ENCODE results near the gene MTRR. TPM values are rescaled to one million over a fixed set of nuclear protein-coding genes. Genes with fewer than 3 reads are reported as not detected.

Gene MTRR
- total RNA-seq, 2 donors from 2014 or later, result 27.5 to 62.6 TPM

GRCh38 chr5:7850395-7851239 is 18.3 kb upstream of the MTRR start, which contains the start of gene CFAP90:
CFAP90 (minus strand) TSS chr5:7851133; CDS start chr5:7851021, 112 bp downstream.
- Mint-ChIP-seq H3K27ac (no peak within 1 kb of the TSS), H3K27me3 (peaks cover 17% of the 10 kb centered on the region), H3K4me1 (peaks cover 9% of the 10 kb centered on the region), H3K9me3 (peaks cover 4% of the 10 kb centered on the region), H3K36me3 (ENCODE audit: low read depth) (no peaks in the 10 kb centered on the region), H3K4me3 (peak within 1 kb of the TSS; percentile 64)
- peak; percentile 41 for ATAC-seq (replicated peaks)

- Mint-ChIP-seq H3K27me3 (peaks cover 17% of the 10 kb centered on the region), H3K4me1 (peaks cover 9% of the 10 kb centered on the region), H3K27ac (no peak overlapping the region), H3K9me3 (peaks cover 4% of the 10 kb centered on the region), H3K4me3 (peak overlapping the region; percentile 64), H3K36me3 (ENCODE audit: low read depth) (no peaks in the 10 kb centered on the region)
- ATAC-seq (replicated peaks), result no peak
Measured at GRCh38 chr5:7851240-7851592, 17.7 kb upstream of the MTRR start.

GRCh38 chr5:7851617-7852289 is 17.2 kb upstream of the MTRR start:
- ATAC-seq (replicated peaks), result no peak
- Mint-ChIP-seq H3K9me3 (peaks cover 4% of the 10 kb centered on the region), H3K4me1 (peaks cover 10% of the 10 kb centered on the region), H3K27ac (no peak overlapping the region), H3K36me3 (ENCODE audit: low read depth) (no peaks in the 10 kb centered on the region), H3K4me3 (peak overlapping the region; percentile 64), H3K27me3 (peaks cover 16% of the 10 kb centered on the region)

GRCh38 chr5:7852542-7852941 is 16.4 kb upstream of the MTRR start:
- peak overlapping the region; percentile 64 for H3K4me3 Mint-ChIP-seq
- H3K27ac Mint-ChIP-seq, result no peak overlapping the region
- H3K27me3 Mint-ChIP-seq, result peaks cover 13% of the 10 kb centered on the region
- peaks cover 4% of the 10 kb centered on the region for H3K9me3 Mint-ChIP-seq
- peaks cover 14% of the 10 kb centered on the region for H3K4me1 Mint-ChIP-seq
- no peak for ATAC-seq (replicated peaks)
- H3K36me3 Mint-ChIP-seq (ENCODE audit: low read depth), result no peaks in the 10 kb centered on the region

GRCh38 chr5:7852988-7853387 is 16.0 kb upstream of the MTRR start:
- no peak for ATAC-seq (replicated peaks)
- peaks cover 13% of the 10 kb centered on the region for H3K27me3 Mint-ChIP-seq
- no peak overlapping the region for H3K4me3 Mint-ChIP-seq
- peaks cover 19% of the 10 kb centered on the region for H3K4me1 Mint-ChIP-seq
- no peak overlapping the region for H3K27ac Mint-ChIP-seq
- peaks cover 4% of the 10 kb centered on the region for H3K9me3 Mint-ChIP-seq
- peaks cover under 1% of the 10 kb centered on the region for H3K36me3 Mint-ChIP-seq (ENCODE audit: low read depth)

- ATAC-seq (replicated peaks), result no peak
- H3K27me3 Mint-ChIP-seq, result peaks cover 3% of the 10 kb centered on the region
- H3K9me3 Mint-ChIP-seq, result peaks cover 4% of the 10 kb centered on the region
- peaks cover 27% of the 10 kb centered on the region for H3K36me3 Mint-ChIP-seq (ENCODE audit: low read depth)
- no peak overlapping the region for H3K27ac Mint-ChIP-seq
- H3K4me1 Mint-ChIP-seq, result peaks cover 27% of the 10 kb centered on the region
- no peak overlapping the region for H3K4me3 Mint-ChIP-seq
Measured at GRCh38 chr5:7855611-7856010, 13.3 kb upstream of the MTRR start.

GRCh38 chr5:7856855-7857254 is 12.1 kb upstream of the MTRR start:
- no peak overlapping the region for H3K27ac Mint-ChIP-seq
- peak; percentile 68 for ATAC-seq (replicated peaks)

GRCh38 chr5:7857361-7857760 is 11.6 kb upstream of the MTRR start:
- H3K27ac Mint-ChIP-seq, result peak overlapping the region; percentile 72
- H3K4me1 Mint-ChIP-seq, result peaks cover 21% of the 10 kb centered on the region
- H3K27me3 Mint-ChIP-seq, result no peaks in the 10 kb centered on the region
- peak overlapping the region; percentile 19 for H3K4me3 Mint-ChIP-seq
- H3K9me3 Mint-ChIP-seq, result peaks cover 4% of the 10 kb centered on the region
- peaks cover 42% of the 10 kb centered on the region for H3K36me3 Mint-ChIP-seq (ENCODE audit: low read depth)
- no peak for ATAC-seq (replicated peaks)

More at GRCh38 chr5:7856855-7857254, 12.1 kb upstream of the MTRR start:
- H3K9me3 Mint-ChIP-seq, result peaks cover 4% of the 10 kb centered on the region
- peaks cover 40% of the 10 kb centered on the region for H3K36me3 Mint-ChIP-seq (ENCODE audit: low read depth)
- H3K4me1 Mint-ChIP-seq, result peaks cover 24% of the 10 kb centered on the region
- H3K4me3 Mint-ChIP-seq, result no peak overlapping the region
- H3K27me3 Mint-ChIP-seq, result no peaks in the 10 kb centered on the region

- Mint-ChIP-seq H3K27ac (peak overlapping the region; percentile 72), H3K27me3 (no peaks in the 10 kb centered on the region), H3K4me3 (peak overlapping the region; percentile 19), H3K36me3 (ENCODE audit: low read depth) (peaks cover 49% of the 10 kb centered on the region), H3K9me3 (peaks cover 3% of the 10 kb centered on the region), H3K4me1 (peaks cover 19% of the 10 kb centered on the region)
- peak; percentile 81 for ATAC-seq (replicated peaks)
Measured at GRCh38 chr5:7857926-7858632, 10.9 kb upstream of the MTRR start.

GRCh38 chr5:7866196-7866595 is 2.8 kb upstream of the MTRR start:
- Mint-ChIP-seq H3K36me3 (ENCODE audit: low read depth) (peaks cover 77% of the 10 kb centered on the region), H3K9me3 (no peaks in the 10 kb centered on the region), H3K4me1 (peaks cover 17% of the 10 kb centered on the region), H3K27ac (no peak overlapping the region), H3K4me3 (no peak overlapping the region), H3K27me3 (no peaks in the 10 kb centered on the region)
- ATAC-seq (replicated peaks), result no peak

- H3K9me3 Mint-ChIP-seq, result no peaks in the 10 kb centered on the region
- H3K4me1 Mint-ChIP-seq, result peaks cover 27% of the 10 kb centered on the region
- H3K27me3 Mint-ChIP-seq, result no peaks in the 10 kb centered on the region
- peaks cover 79% of the 10 kb centered on the region for H3K36me3 Mint-ChIP-seq (ENCODE audit: low read depth)
- H3K27ac Mint-ChIP-seq, result no peak overlapping the region
- ATAC-seq (replicated peaks), result no peak
- H3K4me3 Mint-ChIP-seq, result peak overlapping the region; percentile 97
Measured at GRCh38 chr5:7867260-7867659, 1.7 kb upstream of the MTRR start.

GRCh38 chr5:7868427-7868772 is 548 bp upstream of the MTRR start:
- ATAC-seq (replicated peaks), result no peak
- Mint-ChIP-seq H3K4me3 (peak overlapping the region; percentile 97), H3K36me3 (ENCODE audit: low read depth) (peaks cover 78% of the 10 kb centered on the region), H3K27ac (peak overlapping the region; percentile 93), H3K9me3 (no peaks in the 10 kb centered on the region), H3K4me1 (peaks cover 37% of the 10 kb centered on the region), H3K27me3 (no peaks in the 10 kb centered on the region)

- H3K4me3 Mint-ChIP-seq, result peak overlapping the region; percentile 97
- peaks cover 82% of the 10 kb centered on the region for H3K36me3 Mint-ChIP-seq (ENCODE audit: low read depth)
- peak; percentile 32 for ATAC-seq (replicated peaks)
- H3K9me3 Mint-ChIP-seq, result no peaks in the 10 kb centered on the region
- H3K4me1 Mint-ChIP-seq, result peaks cover 45% of the 10 kb centered on the region
- H3K27me3 Mint-ChIP-seq, result no peaks in the 10 kb centered on the region
- H3K27ac Mint-ChIP-seq, result peak overlapping the region; percentile 85
Measured at GRCh38 chr5:7869474-7870136, 657 bp downstream of the MTRR start.

GRCh38 chr5:7871653-7872052 is 2.7 kb downstream of the MTRR start:
- no peaks in the 10 kb centered on the region for H3K27me3 Mint-ChIP-seq
- peaks cover 52% of the 10 kb centered on the region for H3K4me1 Mint-ChIP-seq
- no peak for ATAC-seq (replicated peaks)
- H3K4me3 Mint-ChIP-seq, result peak overlapping the region; percentile 97
- H3K36me3 Mint-ChIP-seq (ENCODE audit: low read depth), result peaks cover 82% of the 10 kb centered on the region
- H3K27ac Mint-ChIP-seq, result peak overlapping the region; percentile 43
- H3K9me3 Mint-ChIP-seq, result no peaks in the 10 kb centered on the region

All from activated T-helper 17 cell treated with anti-CD3 and anti-CD28 coated beads, Interleukin-2, amount 50 U/mL, for 72 hours (primary cell).